ENCODE data around the gene ZNF366.
A peak's percentile ranks its signal among the peaks of the same experiment; 100 is the strongest.

The ZNF366 gene

GRCh38 chr5:72441094-72441723 is 66.0 kb downstream of the ZNF366 start:
- peak; percentile 38 for DNase-seq (ENCODE audit: low read depth, low spot score)

DNA sequence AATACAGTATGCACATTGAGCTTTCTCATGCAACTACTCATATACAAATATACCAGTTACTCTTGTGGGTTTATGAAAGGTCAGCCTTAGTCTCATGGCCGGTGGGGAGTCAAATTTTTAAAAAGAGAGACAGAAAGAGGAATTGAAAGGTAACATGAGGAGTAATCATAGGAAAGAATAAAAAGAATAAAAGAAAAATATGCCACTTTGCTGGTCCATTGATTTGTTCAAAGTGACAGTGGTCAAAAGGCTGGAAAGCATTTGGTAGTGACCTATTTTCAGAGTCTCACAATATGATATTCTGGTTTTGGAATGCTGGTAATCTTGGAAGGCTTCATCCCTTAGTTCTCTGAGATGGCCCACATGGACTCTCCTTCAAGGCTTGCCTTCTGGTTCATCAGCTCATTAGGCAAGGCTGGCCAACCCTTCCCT is 67.0 kb downstream of the ZNF366 start:
- DNase-seq (ENCODE audit: low read depth, low spot score), result no peak

DNA sequence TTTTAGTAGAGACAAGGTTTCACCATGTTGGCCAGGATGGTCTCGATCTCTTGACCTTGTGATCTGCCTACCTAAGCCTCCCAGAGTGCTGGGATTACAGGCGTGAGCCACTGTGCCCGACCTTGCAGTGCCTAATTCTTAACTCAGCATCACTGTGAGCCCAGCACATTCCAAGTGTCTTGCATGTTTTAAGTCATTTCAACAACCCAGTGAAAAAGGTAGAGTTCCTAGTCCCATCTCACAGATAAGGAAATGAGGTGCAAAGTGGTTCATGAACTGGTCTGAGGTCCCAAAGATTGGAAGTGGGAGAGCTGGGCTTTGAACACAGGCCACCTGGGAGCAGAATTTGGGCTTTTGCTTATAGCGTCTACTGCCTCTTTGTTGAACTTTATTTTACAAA is 68.0 kb downstream of the ZNF366 start:
- DNase-seq (ENCODE audit: low read depth, low spot score), result no peak

GRCh38 chr5:72438141-72438540 is 69.1 kb downstream of the ZNF366 start:
- no peak for DNase-seq (ENCODE audit: low read depth, low spot score)

- peak; percentile 17 for DNase-seq (ENCODE audit: low read depth, low spot score)
Measured at GRCh38 chr5:72436796-72437471, 70.3 kb downstream of the ZNF366 start.

DNA sequence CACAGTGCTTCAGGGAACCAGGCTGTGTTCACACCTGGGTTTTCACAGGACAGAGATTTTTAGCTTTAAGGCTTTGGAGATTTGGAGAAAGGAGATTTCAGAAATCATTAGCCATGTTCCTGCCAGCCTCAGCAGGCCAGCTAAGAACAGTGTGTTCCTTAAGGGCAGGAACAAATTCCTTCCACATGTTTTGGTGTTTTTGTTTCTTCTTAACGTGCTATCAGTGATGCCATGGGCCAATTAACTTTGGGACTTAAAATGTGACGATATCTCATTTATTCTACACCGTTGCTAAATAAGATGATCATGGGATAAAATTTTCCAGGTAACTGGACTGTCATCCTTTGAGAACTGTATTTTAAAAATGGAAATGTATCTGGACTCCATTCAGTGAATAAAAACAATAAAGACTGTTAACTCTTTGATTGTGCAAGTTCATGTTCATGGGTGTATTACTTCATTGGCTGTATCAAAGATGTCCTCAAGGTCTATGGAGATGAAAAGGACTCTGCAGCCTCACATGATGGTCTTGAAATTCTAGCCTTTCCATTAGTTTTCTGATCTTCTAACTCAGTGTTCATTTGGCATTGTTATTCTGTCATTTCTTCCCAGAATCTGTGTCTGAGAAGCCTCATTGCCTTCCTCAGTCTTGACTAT is 72.3 kb downstream of the ZNF366 start:
- no peak for DNase-seq (ENCODE audit: low read depth, low spot score)

DNA sequence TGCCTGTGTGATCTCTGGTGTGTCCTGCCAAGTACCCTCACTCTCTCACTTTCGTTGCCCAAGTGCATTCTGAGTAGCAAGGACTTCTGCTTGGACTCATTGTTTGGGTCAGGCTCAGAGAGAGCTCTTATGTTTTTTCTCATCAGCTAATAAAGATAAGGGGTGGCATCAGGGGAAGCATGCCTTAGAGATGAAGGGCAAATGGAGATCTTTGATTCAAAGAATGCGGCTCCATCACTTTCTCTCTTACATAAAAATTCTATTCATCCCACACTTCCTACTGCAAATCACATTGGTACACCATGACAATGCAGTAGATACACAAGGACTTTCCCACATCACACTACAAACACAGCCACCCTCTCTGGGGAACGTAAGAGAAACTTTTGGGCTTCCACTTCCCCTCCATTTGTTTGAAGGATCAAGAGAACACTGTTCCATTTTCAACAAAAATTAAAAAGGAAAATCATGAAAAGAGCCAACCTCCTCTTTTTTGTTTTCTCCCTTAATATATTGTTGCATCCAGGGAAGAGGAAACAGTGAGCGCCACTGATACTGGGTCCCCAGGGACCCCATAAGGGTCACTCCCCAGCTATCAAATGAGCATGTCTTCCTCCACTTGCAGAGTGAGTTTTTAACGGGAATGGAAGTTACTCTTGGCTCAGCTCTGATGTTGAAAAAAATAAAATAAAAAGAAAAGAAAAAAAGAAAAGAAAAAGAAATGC is 73.0 kb downstream of the ZNF366 start:
- no peak for DNase-seq (ENCODE audit: low read depth, low spot score)

GRCh38 chr5:72433522-72433921 is 73.7 kb downstream of the ZNF366 start:
- no peak for DNase-seq (ENCODE audit: low read depth, low spot score)

- DNase-seq (ENCODE audit: low read depth, low spot score), result no peak
Measured at GRCh38 chr5:72428669-72429068, 78.5 kb downstream of the ZNF366 start.

DNA sequence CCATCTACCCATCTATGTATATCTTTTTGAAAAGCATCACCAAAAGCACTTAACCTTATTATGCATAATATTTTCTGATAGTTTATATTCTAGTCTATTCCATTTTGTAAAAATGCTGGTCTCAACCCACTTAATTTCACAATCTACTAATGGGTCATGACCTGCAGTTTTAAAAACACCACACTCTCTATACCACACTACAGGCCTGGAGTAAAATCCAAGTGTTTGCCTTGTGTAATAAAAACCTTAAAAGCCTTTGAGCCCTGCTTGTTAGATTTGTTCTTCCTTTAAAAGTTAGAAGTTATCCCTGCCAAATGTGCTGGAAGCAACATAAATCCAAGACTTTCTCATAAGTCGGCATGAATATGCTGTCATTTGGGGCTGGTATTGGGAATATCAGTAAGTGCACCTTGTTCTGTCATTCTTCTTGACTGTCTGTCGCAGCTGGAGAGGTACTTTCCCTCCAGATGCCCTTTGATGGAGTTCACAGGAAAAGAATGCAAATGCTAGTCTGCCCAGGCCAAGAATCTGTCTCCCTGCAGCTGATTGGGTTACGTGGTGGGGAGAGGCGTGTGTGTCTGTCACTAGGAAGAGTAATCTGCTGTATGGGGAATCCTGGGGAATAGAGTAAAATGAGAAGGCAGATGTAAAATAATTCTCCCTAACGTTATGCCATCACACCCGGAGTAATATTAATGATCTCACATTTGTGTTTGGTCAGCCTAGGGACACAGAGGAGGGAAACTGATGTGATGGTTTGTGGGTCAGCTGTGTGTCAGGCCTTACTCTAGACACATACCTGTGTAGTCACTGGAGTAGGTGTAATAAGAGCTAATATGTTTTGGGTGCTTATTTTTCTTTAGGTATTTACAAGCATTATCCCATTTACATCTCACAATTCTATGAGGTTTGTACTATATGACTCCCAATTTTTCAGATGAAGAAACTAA is 79.4 kb downstream of the ZNF366 start:
- DNase-seq (ENCODE audit: low read depth, low spot score), result peak; percentile 68

DNA sequence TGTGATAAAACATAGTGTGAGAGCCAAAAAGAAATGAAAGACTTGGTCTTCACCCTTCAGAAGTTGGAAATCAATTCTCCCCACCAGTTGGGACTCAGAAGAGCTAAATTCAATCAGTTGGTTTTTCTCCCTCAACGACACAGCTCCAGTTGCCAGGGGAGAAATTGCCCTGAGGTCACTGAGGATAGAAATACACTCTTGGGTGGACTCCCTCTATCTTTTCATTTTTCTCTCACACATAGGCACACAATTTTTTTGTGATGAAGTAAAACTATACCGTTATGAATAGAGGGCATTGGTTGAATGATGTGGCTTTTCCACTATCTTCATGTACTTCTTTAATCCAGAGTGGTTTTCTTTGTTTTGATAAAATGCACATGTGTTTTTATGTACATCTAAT is 80.2 kb downstream of the ZNF366 start:
- no peak for DNase-seq (ENCODE audit: low read depth, low spot score)

- DNase-seq (ENCODE audit: low read depth, low spot score), result no peak
Measured at GRCh38 chr5:72426019-72426418, 81.2 kb downstream of the ZNF366 start.

GRCh38 chr5:72418271-72418670 is 88.9 kb downstream of the ZNF366 start:
- no peak for DNase-seq (ENCODE audit: low read depth, low spot score)

- DNase-seq (ENCODE audit: low read depth, low spot score), result no peak
Measured at GRCh38 chr5:72417333-72418062, 89.7 kb downstream of the ZNF366 start.

GRCh38 chr5:72415616-72416325 is 91.4 kb downstream of the ZNF366 start:
- DNase-seq (ENCODE audit: low read depth, low spot score), result no peak

DNA sequence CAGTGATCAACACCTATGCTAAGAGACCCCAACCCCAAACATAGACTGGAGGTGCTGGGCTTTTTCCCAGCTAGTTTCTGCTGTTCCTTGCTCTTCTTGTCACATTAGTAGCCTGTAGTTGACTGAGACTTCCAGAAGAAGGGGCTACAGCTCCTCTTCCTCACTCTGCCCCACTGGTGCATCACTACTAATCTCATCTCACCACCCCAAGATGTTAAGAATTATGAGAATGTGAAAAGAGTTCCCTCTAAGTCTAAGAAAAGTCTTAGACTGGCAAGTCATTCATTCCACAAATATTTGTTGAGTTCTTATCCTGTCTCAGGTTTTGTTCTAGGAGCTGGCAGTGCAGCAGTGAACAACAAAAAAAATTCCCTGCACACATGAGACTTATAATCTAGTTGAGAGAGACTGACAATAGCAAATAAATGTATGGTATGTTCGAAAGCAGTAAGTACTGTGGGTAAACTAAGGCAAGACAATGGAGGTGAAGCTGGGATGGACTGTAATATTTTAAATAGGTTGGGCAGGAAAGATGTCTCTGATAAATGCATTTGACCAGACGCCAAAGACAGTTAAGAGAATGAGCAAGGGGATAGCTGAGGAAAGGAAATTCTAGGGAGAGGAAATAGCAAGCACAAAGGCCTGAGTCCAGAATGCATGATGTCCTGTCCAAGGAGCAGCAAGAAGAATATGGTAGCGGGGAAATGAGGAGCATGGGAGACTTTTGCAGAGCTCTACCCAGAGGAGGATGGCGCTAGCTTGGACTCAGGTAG is 94.7 kb downstream of the ZNF366 start:
- peak; percentile 75 for DNase-seq (ENCODE audit: low read depth, low spot score)

- DNase-seq (ENCODE audit: low read depth, low spot score), result no peak
Measured at GRCh38 chr5:72410688-72411295, 96.4 kb downstream of the ZNF366 start.

DNA sequence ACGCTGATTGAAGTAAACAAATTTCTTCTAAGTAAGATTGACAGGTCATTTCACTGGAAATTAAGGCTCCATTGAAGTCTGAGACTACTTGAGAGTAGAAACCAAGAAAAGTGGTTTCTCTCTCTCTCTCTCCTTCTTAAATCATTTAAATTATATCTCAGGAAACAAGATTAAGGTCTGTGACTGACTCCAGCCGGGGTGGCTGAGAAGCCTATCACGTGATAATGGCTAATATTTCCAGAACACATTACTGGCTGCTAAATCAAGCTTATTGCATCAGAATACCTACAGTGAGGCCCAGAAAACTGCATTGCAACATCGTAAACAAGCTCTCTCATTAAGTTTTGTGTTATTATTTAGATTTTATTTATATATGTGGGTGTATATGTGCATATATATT is 98.6 kb downstream of the ZNF366 start:
- DNase-seq (ENCODE audit: low read depth, low spot score), result no peak

DNA sequence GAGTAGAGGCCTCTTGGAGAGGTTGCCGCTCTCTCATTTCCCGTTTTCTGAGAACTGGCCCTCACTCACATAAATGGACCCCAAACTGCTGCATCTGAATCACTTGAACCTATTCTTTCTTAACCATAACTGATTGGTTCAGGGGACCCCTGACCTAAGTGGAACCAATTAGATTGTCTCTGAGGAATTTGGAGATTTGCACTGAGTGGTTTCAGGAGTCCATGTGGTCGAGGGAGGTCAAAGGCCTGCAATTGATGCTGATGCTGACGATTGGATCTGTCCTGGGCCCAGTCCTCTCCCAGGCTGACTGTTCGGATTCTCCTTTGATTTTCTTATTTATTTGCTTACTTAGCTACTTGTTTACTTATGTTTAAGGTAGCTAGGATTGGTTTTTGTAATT is 99.1 kb downstream of the ZNF366 start:
- no peak for DNase-seq (ENCODE audit: low read depth, low spot score)
